GM19463 (cell line): ENCODE results near the gene ITGA8.
A peak's percentile ranks its signal among the peaks of the same experiment; 100 is the strongest.
"Not testable (repeated sequence)": the region's sequence is repeated elsewhere in the genome, so short reads cannot be mapped to it uniquely, and the experiment has no call there.

Experiments used
- ATAC-seq: cut with Tn5 transposase; IDR thresholded peaks from one replicate; pipeline ENCODE4 v1.9.1; 2021; ENCODE audit warnings: mild to moderate bottlenecking, moderate library complexity; ENCODE audit not compliant: unreplicated experiment

Gene ITGA8

DNA sequence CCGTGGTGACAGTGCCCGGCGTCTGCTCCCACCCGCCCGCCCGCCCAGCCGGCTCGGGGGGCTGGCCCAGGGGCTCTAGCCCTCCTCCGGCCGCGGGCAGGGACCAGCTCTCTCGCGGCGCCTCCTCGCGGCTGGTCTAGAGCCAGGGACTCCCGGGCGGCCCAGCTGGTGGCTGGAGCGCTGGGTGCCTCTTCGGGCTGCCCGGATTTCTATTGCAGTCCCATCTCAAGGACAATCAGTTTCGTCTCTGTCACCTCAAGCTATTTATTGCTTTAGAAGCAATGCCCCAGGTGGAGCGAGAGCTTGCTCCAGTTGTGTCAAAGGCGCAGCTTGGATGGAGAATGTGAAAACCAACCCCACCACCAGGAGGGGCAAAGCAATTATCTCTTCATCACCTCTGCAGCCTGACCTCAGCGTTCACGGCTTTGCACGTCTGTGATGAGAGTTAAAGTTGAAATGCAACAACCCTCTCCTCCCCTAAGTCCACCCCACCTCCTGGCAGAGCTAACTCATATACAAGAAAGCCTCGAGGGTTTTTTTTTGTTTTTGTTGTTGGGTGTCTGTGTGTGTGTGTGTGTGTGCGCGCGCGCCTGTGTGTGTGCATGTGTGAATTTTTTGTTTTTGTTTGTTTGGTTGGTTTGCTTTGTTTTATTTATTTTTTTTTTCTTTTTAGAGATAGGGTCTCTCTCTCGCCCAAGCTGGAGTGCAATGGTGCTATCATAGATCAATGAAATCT, at the start of gene ITGA8:
Gene ITGA8, minus strand, starts transcription at position 24 of the 736 bp plus-strand sequence. CDS start 151 bp downstream, outside the sequence.
- ATAC-seq = no peak

DNA sequence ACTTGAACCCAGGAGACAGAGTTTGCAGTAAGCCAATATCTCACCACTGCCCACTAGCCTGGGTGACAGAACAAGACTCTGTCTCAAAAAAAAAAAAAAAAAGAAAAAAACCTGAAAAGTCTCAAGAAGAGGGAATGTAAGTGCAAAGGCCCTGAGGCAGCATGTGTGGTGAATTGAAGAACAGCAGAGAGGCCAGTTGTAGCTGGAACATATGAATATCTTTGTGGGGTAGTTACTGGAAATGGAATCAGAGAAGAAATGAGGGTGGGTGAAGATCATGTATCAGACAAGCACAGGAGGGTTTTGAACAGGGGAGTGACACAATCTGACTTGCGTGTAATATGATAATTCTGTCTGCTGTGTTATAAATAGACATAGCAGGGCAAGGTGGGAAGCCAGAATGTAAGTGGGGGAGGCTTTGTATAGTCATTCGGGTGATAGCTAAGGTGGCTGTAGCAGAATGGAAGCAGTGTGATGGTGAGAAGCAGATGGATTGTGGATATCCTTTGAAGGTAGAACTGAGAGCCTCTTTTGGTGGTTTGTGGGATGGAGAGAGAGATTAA, 45.3 kb upstream of the ITGA8 start:
- no peak for ATAC-seq

DNA sequence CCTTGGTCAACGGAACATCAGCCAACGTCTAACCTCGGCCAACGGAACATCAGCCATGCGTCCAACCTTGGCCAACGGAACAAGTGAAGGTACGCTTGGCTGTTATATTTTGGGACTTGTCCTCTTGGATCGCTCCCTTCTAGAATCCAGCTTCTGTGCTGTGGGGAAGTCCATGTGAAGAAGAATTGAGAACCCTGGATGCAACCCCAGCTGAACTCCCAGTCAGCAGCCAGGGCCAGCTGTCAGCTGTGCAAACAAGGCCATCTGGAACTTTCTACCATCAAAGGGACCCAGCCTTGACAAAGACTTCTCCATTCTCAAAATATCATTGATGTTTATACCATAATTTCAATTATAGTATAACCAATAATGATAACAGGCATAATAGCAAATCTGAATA, 43.3 kb upstream of the ITGA8 start:
- ATAC-seq = no peak

DNA sequence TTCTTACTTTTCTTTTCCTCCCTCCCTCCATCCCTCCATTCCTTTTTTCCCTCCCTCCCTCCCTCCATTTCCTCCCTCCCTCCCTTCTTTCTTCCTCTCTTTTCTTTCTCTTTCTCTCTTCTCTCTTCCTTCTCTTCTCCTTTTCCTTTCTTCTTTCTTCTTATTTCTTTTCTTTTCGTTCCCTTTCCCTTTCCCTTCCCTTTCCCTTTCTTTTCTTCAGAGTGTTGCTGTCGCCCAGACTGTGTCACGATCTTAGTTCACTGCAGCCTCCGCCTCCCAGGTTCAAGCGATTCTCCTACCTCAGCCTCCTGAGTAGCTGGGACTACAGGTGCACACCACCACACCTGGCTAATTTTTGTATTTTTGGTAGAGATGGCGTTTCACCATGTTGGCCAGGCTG, 42.5 kb upstream of the ITGA8 start:
- not testable (repeated sequence) for ATAC-seq

DNA sequence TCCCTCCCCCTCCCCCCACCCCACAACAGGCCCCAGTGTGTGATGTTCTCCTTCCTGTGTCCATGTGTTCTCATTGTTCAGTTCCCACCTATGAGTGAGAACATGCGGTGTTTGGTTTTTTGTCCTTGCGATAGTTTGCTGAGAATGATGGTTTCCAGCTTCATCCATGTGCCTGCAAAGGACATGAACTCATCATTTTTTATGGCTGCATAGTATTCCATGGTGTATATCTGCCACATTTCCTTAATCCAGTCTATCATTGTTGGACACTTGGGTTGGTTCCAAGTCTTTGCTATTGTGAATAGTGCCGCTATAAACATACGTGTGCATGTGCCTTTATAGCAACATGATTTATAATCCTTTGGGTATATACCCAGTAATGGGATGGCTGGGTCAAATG, 41.5 kb upstream of the ITGA8 start:
- ATAC-seq = not testable (repeated sequence)

DNA sequence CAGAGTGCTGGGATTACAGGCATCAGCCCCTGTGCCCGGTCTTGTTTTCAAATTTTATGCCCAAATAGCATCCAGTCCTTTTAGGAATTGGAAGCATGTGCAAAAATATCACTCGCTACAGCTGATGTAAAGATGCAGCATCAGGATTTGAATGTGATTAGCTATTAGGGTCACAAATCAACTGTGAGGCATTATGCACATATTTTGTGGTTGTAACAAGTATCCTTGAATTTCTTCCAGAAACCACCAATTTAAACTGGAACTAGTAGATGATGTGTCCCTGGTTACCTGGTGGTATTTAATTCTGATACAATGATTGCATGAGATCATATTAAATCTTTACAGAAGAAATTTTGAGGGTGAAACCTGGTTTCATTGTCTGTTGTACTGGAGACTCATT, 41.0 kb upstream of the ITGA8 start:
- ATAC-seq = no peak

DNA sequence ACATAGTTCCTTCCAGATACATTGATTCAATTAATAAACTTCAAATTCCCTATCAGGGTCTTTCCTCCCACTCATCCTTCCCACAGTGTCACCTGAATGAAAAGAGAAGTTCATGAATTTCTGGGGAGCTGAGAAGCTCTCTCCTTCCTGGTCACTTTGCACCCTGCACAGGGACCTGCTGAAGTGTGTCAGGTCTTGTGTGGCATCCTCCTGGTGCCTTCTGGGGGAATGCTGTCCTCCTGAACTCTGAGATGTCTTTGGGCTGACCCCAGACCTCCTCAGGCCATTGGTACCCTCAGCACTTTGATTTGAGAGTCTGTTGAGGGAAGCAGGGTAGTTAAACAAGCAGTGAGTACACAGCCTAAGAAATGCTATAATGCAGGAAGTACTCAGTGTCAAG, 39.5 kb upstream of the ITGA8 start:
- no peak for ATAC-seq

DNA sequence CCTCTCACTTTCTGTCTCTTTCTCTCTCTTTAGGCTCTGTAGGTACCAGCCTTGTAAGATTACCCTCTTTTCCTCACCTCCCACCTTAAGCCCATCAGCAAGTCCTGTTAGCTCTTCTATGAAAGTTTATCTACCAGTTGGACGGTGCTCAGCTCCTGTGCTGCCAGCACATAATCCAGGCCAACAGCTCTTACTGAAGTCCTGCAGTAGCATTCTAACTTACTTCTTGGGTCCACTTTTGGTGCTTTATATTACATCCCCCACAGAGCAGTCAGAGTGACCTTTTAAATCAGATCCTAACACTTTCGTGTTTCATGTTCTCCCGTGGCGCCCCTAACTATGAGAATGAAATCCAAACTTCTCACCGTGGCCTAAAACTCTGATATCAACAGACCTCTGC, 38.9 kb upstream of the ITGA8 start:
- no peak for ATAC-seq

DNA sequence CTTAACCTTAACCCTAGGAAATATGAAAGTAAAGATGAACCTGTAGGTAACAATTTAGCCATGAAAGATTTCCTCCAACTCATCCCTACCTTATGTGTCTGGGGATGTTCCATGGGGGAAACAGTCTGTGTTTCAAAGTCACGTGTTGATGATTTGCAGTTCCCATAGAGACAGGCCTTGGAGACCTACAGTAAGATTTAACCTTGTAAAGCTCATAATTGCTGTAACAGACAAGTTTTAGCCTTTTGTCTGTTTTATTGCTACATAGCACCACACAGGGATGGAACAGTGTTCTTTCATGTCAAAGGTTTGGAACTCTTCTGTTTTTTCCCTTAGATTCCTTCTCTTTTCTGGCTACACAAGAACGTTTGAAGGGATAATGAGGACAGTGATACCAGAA, 35.2 kb upstream of the ITGA8 start:
- ATAC-seq = no peak

DNA sequence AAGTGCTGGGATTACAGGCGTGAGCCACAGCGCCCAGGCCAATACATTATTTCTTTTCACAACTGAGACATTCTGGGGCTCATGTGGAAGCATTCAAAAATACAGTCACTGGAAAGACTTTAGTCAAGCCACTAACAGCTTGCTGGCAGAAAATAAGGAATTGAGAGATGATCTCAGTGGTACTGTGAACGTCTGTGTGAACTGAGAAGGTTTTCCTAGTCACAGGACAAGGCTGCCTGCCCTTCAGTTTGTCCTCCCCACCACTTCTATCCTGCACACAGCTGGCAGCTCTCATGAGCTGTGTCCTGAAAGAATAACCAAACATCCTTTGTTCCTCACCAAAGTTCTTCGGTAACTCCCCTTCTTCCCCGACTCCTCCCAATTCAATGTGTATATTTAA, 31.3 kb upstream of the ITGA8 start:
- ATAC-seq = no peak

DNA sequence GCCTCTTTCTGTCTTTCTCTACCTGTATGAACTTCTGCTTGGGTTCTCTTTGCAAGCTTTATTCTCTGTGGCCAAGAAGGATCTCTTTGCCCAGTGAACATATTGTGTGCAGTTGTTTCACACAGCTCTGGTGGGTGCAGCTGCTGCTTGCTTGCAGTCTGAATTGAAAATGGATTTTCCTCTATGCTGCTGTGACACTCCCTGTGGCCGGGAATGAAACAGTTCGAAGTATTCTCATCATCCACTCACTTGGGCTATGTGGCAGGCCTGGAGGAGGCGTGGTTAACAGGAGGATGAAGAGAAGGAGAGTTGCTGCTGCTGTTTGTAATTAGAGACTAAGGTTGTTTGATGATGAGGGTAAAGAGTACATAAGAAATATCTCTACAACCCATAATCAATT, 28.4 kb upstream of the ITGA8 start:
- no peak for ATAC-seq

DNA sequence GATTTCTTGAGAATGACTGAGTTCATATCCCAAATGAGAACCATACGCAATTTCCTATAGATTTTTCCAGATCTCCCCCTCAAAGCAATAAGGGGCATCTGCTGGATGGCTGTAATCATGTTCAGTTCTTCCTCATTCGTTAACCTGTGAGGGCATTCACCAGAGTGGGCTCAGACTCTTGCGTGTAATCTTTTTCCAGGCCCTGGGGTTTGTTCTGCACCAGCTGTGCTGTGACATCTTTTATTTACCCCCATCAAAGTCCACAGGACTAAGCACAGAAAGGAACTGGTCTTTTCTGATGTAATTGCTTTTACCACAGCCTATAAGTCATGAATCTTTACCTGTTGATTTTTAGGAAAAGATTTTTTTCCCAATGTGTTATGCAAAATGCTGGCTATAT, 27.9 kb upstream of the ITGA8 start:
- ATAC-seq = no peak

DNA sequence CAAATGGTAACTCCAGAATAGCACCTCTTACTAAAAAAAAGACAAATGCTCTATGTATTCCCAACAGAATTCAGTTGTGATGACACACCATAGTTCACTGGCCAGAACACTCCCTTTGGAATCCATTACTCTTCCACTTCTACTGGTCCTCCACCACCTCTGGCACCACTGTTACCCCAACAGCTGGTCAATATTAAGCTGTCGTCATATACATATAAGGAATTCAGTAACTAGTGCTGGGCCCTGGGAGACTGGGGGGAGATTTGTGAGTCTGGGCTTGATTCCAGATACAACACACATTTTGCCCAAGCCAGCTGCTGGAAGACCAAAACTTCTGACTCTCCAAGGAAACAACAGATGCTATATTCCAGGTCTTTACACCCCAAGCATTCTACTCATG, 26.0 kb upstream of the ITGA8 start:
- no peak for ATAC-seq

DNA sequence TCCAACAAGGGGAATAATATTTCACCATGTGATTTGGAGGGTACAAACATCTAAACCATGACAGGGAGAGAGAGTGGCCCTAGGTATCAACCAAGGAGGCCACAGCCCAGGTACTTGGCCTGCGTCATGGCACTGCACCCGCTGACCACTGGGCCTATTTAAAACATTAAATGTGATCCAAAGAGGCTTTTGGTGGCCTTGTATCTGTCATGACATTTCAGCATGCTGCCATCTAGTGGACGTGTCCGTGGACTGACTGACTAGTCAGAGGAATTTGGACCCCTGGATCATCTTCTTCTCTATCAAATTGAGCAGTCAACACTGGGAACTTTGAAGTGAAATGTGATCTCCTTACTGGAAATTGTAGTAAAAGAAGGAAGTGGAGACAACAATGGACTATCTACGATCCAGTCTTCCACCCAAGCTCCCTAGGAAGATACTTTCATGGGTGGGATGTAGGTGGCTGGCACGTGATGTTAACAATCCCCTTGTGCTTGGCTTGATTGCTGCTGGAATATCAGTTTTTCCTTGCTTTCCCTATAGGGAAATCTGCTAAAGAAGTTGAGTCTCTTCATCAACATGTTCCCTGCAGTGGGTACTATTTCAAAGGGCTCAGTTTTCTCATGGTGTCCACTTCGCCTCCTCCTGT, 24.6 kb upstream of the ITGA8 start:
- peak; percentile 71 for ATAC-seq

DNA sequence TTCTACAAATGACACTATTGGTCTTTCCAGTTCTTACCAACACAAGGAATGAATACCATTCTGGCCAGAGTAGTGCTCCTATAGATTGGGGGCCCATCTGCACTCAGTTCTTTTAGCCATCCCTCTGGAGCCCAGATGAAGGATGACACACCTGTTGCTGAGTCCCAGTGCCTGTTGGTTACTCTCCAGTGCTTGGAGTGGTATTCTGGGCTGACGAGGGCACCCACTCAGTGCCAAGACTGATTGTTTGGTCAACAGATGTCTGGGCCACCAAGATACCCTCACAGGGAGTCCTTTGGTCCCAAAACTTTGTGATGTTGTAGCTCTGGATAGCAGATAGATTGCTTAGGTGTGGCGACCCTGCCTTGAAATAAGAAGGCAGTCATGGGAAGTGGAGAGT, 23.7 kb upstream of the ITGA8 start:
- ATAC-seq = no peak

DNA sequence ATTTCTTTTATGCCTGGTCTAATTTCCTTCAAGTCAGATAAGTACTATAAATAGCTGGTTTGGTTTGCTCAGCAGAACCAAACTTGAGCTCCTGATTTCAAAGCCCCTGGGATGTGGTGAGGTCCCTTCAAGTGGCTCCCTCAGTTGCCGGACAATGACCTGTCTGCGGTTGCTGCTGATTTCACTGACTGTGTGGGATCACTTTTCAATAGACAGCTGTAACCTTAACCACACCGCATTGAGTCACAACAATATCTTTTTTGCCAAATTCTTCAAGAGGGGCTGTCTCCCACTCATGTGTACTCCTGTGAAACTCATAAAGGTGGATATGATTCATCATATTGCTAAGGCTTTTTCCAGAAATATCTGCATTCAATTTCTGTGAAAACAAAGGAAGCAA, 23.1 kb upstream of the ITGA8 start:
- ATAC-seq = no peak

DNA sequence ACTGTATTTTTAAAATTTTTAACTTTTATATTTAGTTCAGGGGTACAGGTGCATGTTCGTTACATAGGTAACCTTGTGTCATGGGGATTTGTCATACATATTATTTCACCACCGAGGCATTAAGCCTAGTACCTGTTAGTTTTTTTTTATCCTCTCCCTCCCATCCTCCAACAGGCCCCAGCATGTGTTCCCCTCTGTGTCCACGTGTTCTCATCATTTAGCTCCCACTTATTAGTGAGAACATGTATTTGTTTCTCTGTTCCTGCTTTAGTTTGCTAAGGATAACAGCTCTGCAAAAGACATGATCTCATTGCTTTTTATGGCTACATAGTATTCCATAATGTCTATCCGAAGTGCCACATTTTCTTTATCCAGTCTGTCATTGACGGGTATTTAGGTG, 22.4 kb upstream of the ITGA8 start:
- ATAC-seq = no peak

DNA sequence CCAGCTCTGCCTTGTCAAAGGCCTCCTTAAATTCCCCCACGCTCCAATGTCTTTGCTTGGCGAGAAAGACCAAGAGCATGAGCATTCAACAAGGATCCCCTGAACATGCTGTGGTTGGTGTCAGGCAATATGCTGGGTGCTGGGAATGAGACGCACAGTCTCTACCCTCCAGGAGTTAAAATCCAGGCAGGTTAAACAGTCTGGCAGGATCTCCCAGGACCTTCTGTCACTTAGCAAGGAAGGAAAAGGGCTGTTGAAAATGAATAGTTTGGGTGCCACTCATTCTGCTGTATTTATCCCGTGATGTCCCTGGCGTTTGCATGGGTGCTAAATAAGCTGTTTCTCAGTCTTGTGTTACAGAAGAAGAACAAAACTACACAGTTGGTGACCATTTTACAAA, 21.9 kb upstream of the ITGA8 start:
- ATAC-seq = no peak

DNA sequence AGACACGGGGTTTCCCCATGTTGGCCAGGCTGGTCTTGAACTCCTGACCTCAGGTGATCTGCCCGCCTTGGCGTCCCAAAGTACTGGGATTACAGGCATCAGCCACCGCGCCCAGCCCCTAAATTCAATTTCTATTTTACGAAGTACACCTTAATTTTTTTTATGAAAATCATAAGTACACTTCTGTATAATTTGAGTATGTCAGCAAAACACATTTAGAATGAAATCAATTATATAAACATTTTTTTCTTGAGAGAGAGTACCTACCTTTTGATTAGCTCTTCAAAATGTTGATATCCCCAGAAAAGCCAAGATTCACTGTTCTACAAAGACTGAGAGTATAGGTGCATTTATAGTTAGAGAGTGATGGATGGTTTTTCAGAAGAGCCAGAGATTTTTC, 20.5 kb upstream of the ITGA8 start:
- ATAC-seq = no peak

DNA sequence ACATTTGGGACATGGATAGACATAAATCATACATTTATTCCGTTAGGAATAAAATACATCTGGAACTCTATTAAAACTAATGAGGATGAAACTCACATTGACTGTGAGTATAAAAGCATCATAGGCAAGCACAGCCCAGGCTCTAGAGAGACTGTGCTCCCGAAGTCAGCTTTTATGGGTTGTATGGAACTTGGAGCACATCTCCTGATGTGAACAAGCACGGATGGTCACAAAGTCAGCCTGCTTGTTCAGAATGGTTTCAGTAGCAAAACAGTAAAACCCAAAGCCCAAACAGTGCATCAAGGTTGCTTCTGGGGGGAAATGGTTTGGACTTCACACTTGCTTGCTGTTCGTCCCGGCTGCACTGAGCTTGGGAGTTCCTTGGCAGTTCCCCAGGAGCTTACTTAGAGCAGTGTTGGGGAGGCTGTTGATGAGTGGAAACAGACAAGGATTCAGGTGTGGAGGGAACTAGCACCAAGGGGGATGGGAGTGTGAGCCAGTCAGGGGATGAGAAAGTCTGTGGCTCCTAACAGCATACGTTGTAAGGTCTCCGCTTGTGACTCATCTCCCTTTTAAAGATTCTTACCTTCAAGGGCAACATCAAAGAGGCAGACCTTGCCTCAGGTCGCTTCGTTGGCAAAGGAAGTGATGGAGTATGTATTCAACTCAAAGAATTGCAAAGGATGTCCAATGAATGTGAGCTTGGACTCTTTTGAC, 19.7 kb upstream of the ITGA8 start:
- ATAC-seq = no peak

DNA sequence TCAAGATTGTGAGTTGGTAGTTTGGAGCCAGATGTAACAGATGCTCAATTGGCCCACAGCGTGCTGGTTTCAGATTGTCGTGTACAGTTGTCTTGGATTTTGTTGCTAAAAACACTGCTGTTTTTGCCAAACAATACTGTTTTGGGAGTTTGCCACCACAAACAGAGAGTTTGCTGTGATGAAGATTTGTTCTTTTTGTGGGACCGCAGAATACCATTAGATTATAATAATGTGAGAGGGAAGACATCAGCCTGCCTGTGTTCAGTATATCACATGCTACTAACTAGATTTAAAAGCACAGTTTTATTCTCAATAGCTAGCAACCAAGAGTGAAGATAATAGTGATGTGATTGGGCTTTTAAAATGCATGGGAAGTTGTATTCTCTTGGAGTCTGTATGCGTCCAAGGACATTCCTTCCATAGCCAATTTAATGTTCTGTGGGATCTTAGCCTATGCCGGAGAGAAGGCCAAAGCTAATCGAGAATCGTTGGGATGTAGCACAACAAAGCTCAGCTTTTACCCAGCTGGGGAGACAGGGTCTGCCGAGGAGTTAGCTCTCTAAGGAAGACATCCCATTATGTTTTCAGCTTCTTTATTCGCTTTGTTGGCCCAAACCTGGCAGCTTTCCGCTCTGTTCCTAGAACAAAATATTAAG, 18.7 kb upstream of the ITGA8 start:
- no peak for ATAC-seq
